Liver (tissue), 9 donors: ENCODE measurements around the gene SLIT3. TPM values are rescaled to one million over a fixed set of nuclear protein-coding genes. Genes with fewer than 3 reads are reported as not detected.
"Not testable (repeated sequence)": the region's sequence is repeated elsewhere in the genome, so short reads cannot be mapped to it uniquely, and the experiment has no call there.

Source experiments
- DNase-seq: peaks from one replicate; pipeline ENCODE4 v3.0.0-alpha.2; 2017; ENCODE audit warnings: low spot score
- H3K27ac ChIP-seq, 2 donors: one replicate each; pipeline ENCODE4 v1.7.0; 2013; ENCODE audit warnings: inconsistent platforms in 2 of 2, low read length in 2 of 2, control low read depth in 1 of 2, low read depth in 1 of 2, mild to moderate bottlenecking in 1 of 2
- H3K27me3 ChIP-seq, 4 donors: one replicate each; pipeline versions ENCODE4 v1.6.1 to v1.7.0; 2013; ENCODE audit warnings: low read length in 3 of 4, inconsistent platforms in 1 of 4, mild to moderate bottlenecking in 1 of 4, moderate library complexity in 1 of 4; ENCODE audit not compliant: control insufficient read depth in 4 of 4, insufficient read depth in 4 of 4
- H3K36me3 ChIP-seq, 4 donors: one replicate each; pipeline versions ENCODE4 v1.6.1 to v1.7.0; 2013; ENCODE audit warnings: low read length in 3 of 4, mild to moderate bottlenecking in 3 of 4, low read depth in 1 of 4, moderate library complexity in 1 of 4; ENCODE audit not compliant: control insufficient read depth in 4 of 4, insufficient read depth in 3 of 4
- H3K4me1 ChIP-seq, 4 donors: one replicate each; pipeline versions ENCODE4 v1.6.1 to v1.7.0; 2013; ENCODE audit warnings: low read length in 3 of 4, mild to moderate bottlenecking in 3 of 4, moderate library complexity in 1 of 4; ENCODE audit not compliant: control insufficient read depth in 4 of 4, insufficient read depth in 4 of 4
- H3K4me3 ChIP-seq, 3 donors: one replicate each; pipeline versions ENCODE4 v1.6.1 to v1.7.0; 2013; ENCODE audit warnings: low read length in 3 of 3, control low read depth in 1 of 3, low read depth in 1 of 3, mild to moderate bottlenecking in 1 of 3
- H3K9ac ChIP-seq, 2 donors: one replicate each; pipeline ENCODE4 v1.7.0; 2013; ENCODE audit warnings: low read length in 2 of 2, mild to moderate bottlenecking in 2 of 2, moderate library complexity in 2 of 2, control low read depth in 1 of 2, low read depth in 1 of 2
- H3K9me3 ChIP-seq, 4 donors: one replicate each; pipeline versions ENCODE4 v1.6.1 to v1.7.0; 2013; ENCODE audit warnings: low read length in 3 of 4; ENCODE audit not compliant: control insufficient read depth in 4 of 4
- ATF3 ChIP-seq: IDR thresholded peaks from 2 replicates; pipeline ENCODE4 v1.6.1; 2016; ENCODE audit warnings: antibody characterized with exemption
- CTCF ChIP-seq: fragments of 150-350 bp; IDR thresholded peaks from 2 replicates; pipeline ENCODE4 v1.5.1; 2017; ENCODE audit warnings: improper control_type of control experiment, low read depth, low read length; ENCODE audit not compliant: missing input control
- EGR1 ChIP-seq, 2 donors: IDR thresholded peaks; 2 replicates each; pipeline ENCODE4 v1.6.1; 2016 to 2018; ENCODE audit warnings: antibody characterized with exemption in 2 of 2, low read depth in 2 of 2
- FOXA1 ChIP-seq: IDR thresholded peaks from 2 replicates; pipeline ENCODE4 v1.6.1; 2016; ENCODE audit warnings: antibody characterized with exemption
- FOXA2 ChIP-seq: IDR thresholded peaks from 2 replicates; pipeline ENCODE4 v1.6.1; 2016; ENCODE audit warnings: antibody characterized with exemption
- GABPA ChIP-seq, 2 donors: IDR thresholded peaks in 1 of 2; conservative IDR thresholded peaks in 1 of 2; 2 replicates each; pipeline ENCODE4 v1.6.1; 2016; ENCODE audit warnings: antibody characterized with exemption in 2 of 2, mild to moderate bottlenecking in 1 of 2, moderate library complexity in 1 of 2
- HNF4A ChIP-seq, 2 donors: conservative IDR thresholded peaks; 2 replicates each; pipeline ENCODE4 v1.6.1; 2016; ENCODE audit warnings: antibody characterized with exemption in 2 of 2, mild to moderate bottlenecking in 2 of 2
- HNF4G ChIP-seq: IDR thresholded peaks from 2 replicates; pipeline ENCODE4 v1.6.1; 2016; ENCODE audit warnings: antibody characterized with exemption
- JUND ChIP-seq, 2 donors: IDR thresholded peaks; 2 replicates each; pipeline ENCODE4 v1.6.1; 2016; ENCODE audit warnings: antibody characterized with exemption in 2 of 2
- MAX ChIP-seq: IDR thresholded peaks from 2 replicates; pipeline ENCODE4 v1.6.1; 2016; ENCODE audit warnings: antibody characterized with exemption
- NR2F2 ChIP-seq: IDR thresholded peaks from 2 replicates; pipeline ENCODE4 v1.6.1; 2016; ENCODE audit warnings: antibody characterized with exemption
- RAD21 ChIP-seq, 2 donors: IDR thresholded peaks; 2 replicates each; pipeline ENCODE4 v1.6.1; 2016; ENCODE audit warnings: antibody characterized with exemption in 2 of 2, mild to moderate bottlenecking in 2 of 2
- REST ChIP-seq: IDR thresholded peaks from 2 replicates; pipeline ENCODE4 v1.6.1; 2016; ENCODE audit warnings: antibody characterized with exemption, mild to moderate bottlenecking
- RXRA ChIP-seq, 2 donors: IDR thresholded peaks; 2 replicates each; pipeline ENCODE4 v1.6.1; 2017 to 2018; ENCODE audit warnings: antibody characterized with exemption in 2 of 2, mild to moderate bottlenecking in 1 of 2
- SP1 ChIP-seq: IDR thresholded peaks from 2 replicates; pipeline ENCODE4 v1.6.1; 2018; ENCODE audit warnings: antibody characterized with exemption, mild to moderate bottlenecking
- TAF1 ChIP-seq: conservative IDR thresholded peaks from 2 replicates; pipeline ENCODE4 v1.6.1; 2016; ENCODE audit warnings: antibody characterized with exemption, mild to moderate bottlenecking
- YY1 ChIP-seq: IDR thresholded peaks from 2 replicates; pipeline ENCODE4 v1.6.1; 2016; ENCODE audit warnings: antibody characterized with exemption, mild to moderate bottlenecking
- ZBTB33 ChIP-seq: IDR thresholded peaks from 2 replicates; pipeline ENCODE4 v1.6.1; 2016; ENCODE audit warnings: antibody characterized with exemption
- WGBS: extraction: QIAGEN DNeasy Blood & Tissue Kit; methylation state at CpG from one replicate; pipeline ENCODE4 v1.1.7; 2013; 5-methylcytosine and 5-hydroxymethylcytosine counted together
- polyA plus RNA-seq, 2 donors: library from polyadenylated mRNA; stranded (reverse) in 1 of 2; unstranded in 1 of 2; fragments of 200-250 nt in 1 of 2; fragments of >200 nt in 1 of 2; fragmentation: Nextera tagmentation in 1 of 2; extraction: Ambion mirVana in 1 of 2; gene quantifications; one replicate each; pipeline versions ENCODE4 v1.2.1 to v1.2.3, GENCODE V29; 2013 to 2015
- total RNA-seq, 2 donors: library from RNA; depleted of rRNA; stranded (reverse); fragments of >200 nt; gene quantifications; one replicate each; pipeline ENCODE4 v1.2.3, GENCODE V29; 2014
- donor health status: healthy.
- donor health status: healthy.
- donor health status: healthy.
- donor health status: healthy.
- donor health status: healthy.

SLIT3 gene
- total and polyA plus RNA-seq, 4 donors: 0.61 to 1.3 (median 0.91) TPM

GRCh38 chr5:168637281-168637680 lies 663.7 kb downstream of the SLIT3 start:
- Histone ChIP-seq H3K4me3 (no peak overlapping the region), H3K9ac (no peak overlapping the region), H3K27me3 (no peaks in the 10 kb centered on the region), H3K36me3 (no peaks in the 10 kb centered on the region), H3K4me1 (no peaks in the 10 kb centered on the region), H3K9me3 (no peaks in the 10 kb centered on the region), H3K27ac (no peak overlapping the region)
- no peak for TF ChIP-seq ATF3
- TF ChIP-seq HNF4A (conservative IDR thresholded peaks at IDR 0.05): no peak
- no peak for TF ChIP-seq YY1
- DNase-seq: no peak
- 90% methylated on average over 2 of the region's 2 CpGs for WGBS

GRCh38 chr5:168630958-168631357 lies 670.0 kb downstream of the SLIT3 start:
- not testable (repeated sequence) for H3K27ac ChIP-seq, H3K4me3 ChIP-seq, H3K9ac ChIP-seq, H3K4me1 ChIP-seq, DNase-seq, H3K36me3 ChIP-seq, H3K27me3 ChIP-seq, H3K9me3 ChIP-seq
- 94% methylated on average over 13 of the region's 13 CpGs for WGBS

GRCh38 chr5:168624850-168625364 lies 676.0 kb downstream of the SLIT3 start:
- DNase-seq: no peak
- Histone ChIP-seq H3K9me3 (no peaks in the 10 kb centered on the region), H3K36me3 (no peaks in the 10 kb centered on the region), H3K27me3 (no peaks in the 10 kb centered on the region), H3K4me3 (no peak overlapping the region), H3K9ac (peak overlapping the region in 1 of 2 donors; percentile 34), H3K4me1 (peaks cover 0 to 13% (median 8%) of the 10 kb centered on the region in 4 donors), H3K27ac (peak overlapping the region; percentile 22 to 38)
- WGBS: 31% methylated on average over 3 of the region's 3 CpGs
- TF ChIP-seq TAF1 (no peak), REST (peak; percentile 37), FOXA2 (peak; percentile 91), ZBTB33 (peak; percentile 76), SP1 (peak; percentile 11), JUND (IDR thresholded peaks at IDR 0.05) (peak; percentile 14 to 72), MAX (peak; percentile 78), ATF3 (no peak), CTCF (no peak), GABPA (IDR thresholded peaks at IDR 0.05 in 1 of 2, conservative IDR thresholded peaks at IDR 0.05 in 1 of 2) (peak in 1 of 2 donors; percentile 40), RAD21 (IDR thresholded peaks at IDR 0.05) (peak; percentile 16 to 45), FOXA1 (peak; percentile 82), HNF4A (conservative IDR thresholded peaks at IDR 0.05) (peak; percentile 67 to 80), HNF4G (no peak), NR2F2 (peak; percentile 28), YY1 (peak; percentile 75), EGR1 (IDR thresholded peaks at IDR 0.05; ENCODE audit: low read depth in 2 of 2) (no peak), RXRA (IDR thresholded peaks at IDR 0.05) (peak; percentile 75 to 87)
